H9 (cell line): ENCODE measurements around the gene AP3S1. TPM values are rescaled to one million over a fixed set of nuclear protein-coding genes. Genes with fewer than 3 reads are reported as not detected.
"Not testable (repeated sequence)": the region's sequence is repeated elsewhere in the genome, so short reads cannot be mapped to it uniquely, and the experiment has no call there.

Experiments
- DNase-seq: peaks from one replicate; pipeline ENCODE4 v3.0.0-alpha.2; 2017
- H2AFZ ChIP-seq: one replicate; pipeline ENCODE4 v1.6.1; 2013; ENCODE audit warnings: mild to moderate bottlenecking, low read length, control low read depth, moderate library complexity
- H2AK5ac ChIP-seq: 2 replicates; pipeline ENCODE4 v1.6.1; 2013; ENCODE audit warnings: low read length, control low read depth, mixed read lengths; ENCODE audit not compliant: insufficient read length
- H2BK120ac ChIP-seq: one replicate; pipeline ENCODE4 v1.6.1; 2013; ENCODE audit warnings: low read depth, mild to moderate bottlenecking, low read length, control low read depth, inconsistent platforms; ENCODE audit not compliant: poor library complexity, severe bottlenecking
- H2BK12ac ChIP-seq: 2 replicates; pipeline ENCODE4 v1.6.1; 2013; ENCODE audit warnings: low read length, control low read depth, mixed read lengths, low read depth; ENCODE audit not compliant: insufficient read length
- H2BK15ac ChIP-seq: 2 replicates; pipeline ENCODE4 v1.6.1; 2013; ENCODE audit warnings: low read depth, low read length, control low read depth
- H2BK20ac ChIP-seq: one replicate; pipeline ENCODE4 v1.6.1; 2013; ENCODE audit warnings: low read depth, mild to moderate bottlenecking, low read length, control low read depth, inconsistent platforms; ENCODE audit not compliant: poor library complexity, severe bottlenecking
- H2BK5ac ChIP-seq: 2 replicates; pipeline ENCODE4 v1.6.1; 2013; ENCODE audit warnings: low read length, control low read depth, mixed read lengths; ENCODE audit not compliant: insufficient read length
- H3K14ac ChIP-seq: 2 replicates; pipeline ENCODE4 v1.6.1; 2013; ENCODE audit warnings: low read length, control low read depth; ENCODE audit not compliant: insufficient read depth
- H3K18ac ChIP-seq: 2 replicates; pipeline ENCODE4 v1.6.1; 2013; ENCODE audit warnings: low read depth, mild to moderate bottlenecking, mixed read lengths, low read length, control low read depth; ENCODE audit not compliant: insufficient read length
- H3K23ac ChIP-seq: 2 replicates; pipeline ENCODE4 v1.6.1; 2013; ENCODE audit warnings: low read length, control low read depth, mixed read lengths, low read depth; ENCODE audit not compliant: insufficient read length
- H3K23me2 ChIP-seq: 2 replicates; pipeline ENCODE4 v1.6.1; 2013; ENCODE audit warnings: low read depth, mild to moderate bottlenecking, mixed read lengths, low read length, control low read depth; ENCODE audit not compliant: insufficient read length, poor library complexity, severe bottlenecking
- H3K27ac ChIP-seq: 2 replicates; pipeline ENCODE4 v1.5.1; 2013; ENCODE audit warnings: low read length, control low read depth, mixed read lengths, low read depth; ENCODE audit not compliant: insufficient read length
- H3K27me3 ChIP-seq: 2 replicates; pipeline ENCODE4 v1.6.1; 2013; ENCODE audit warnings: low read length, control low read depth, inconsistent platforms; ENCODE audit not compliant: insufficient read depth
- H3K4ac ChIP-seq: 2 replicates; pipeline ENCODE4 v1.6.1; 2013; ENCODE audit warnings: low read depth, mild to moderate bottlenecking, control low read depth, inconsistent platforms, low read length, moderate library complexity
- H3K4me1 ChIP-seq: 2 replicates; pipeline ENCODE4 v1.6.1; 2013; ENCODE audit warnings: low read length, control low read depth, inconsistent platforms; ENCODE audit not compliant: insufficient read depth
- H3K4me2 ChIP-seq: 2 replicates; pipeline ENCODE4 v1.6.1; 2013; ENCODE audit warnings: low read length, control low read depth, mixed read lengths; ENCODE audit not compliant: insufficient read length, insufficient read depth
- H3K56ac ChIP-seq: 2 replicates; pipeline ENCODE4 v1.6.1; 2013; ENCODE audit warnings: low read depth, mild to moderate bottlenecking, mixed read lengths, low read length, control low read depth; ENCODE audit not compliant: insufficient read length
- H3K79me1 ChIP-seq: 2 replicates; pipeline ENCODE4 v1.6.1; 2013; ENCODE audit warnings: low read depth, mild to moderate bottlenecking, moderate library complexity, low read length, control low read depth, inconsistent platforms; ENCODE audit not compliant: insufficient read depth, poor library complexity, severe bottlenecking
- H3K79me2 ChIP-seq: 2 replicates; pipeline ENCODE4 v1.6.1; 2013; ENCODE audit warnings: low read length, control low read depth, inconsistent platforms; ENCODE audit not compliant: insufficient read depth
- H3K9ac ChIP-seq: 2 replicates; pipeline ENCODE4 v1.6.1; 2013; ENCODE audit warnings: low read length, control low read depth, mixed read lengths; ENCODE audit not compliant: insufficient read length; ENCODE audit errors: extremely low read depth
- H3K9me3 ChIP-seq: one replicate; pipeline ENCODE4 v1.6.1; 2013; ENCODE audit warnings: low read depth, low read length, inconsistent platforms; ENCODE audit not compliant: control insufficient read depth
- H3T11ph ChIP-seq: one replicate; pipeline ENCODE4 v1.6.1; 2013; ENCODE audit warnings: mild to moderate bottlenecking, low read length, control low read depth, inconsistent platforms
- H4K20me1 ChIP-seq: one replicate; pipeline ENCODE4 v1.6.1; 2013; ENCODE audit not compliant: control insufficient read depth, insufficient read length, insufficient read depth
- H4K5ac ChIP-seq: 2 replicates; pipeline ENCODE4 v1.6.1; 2013; ENCODE audit warnings: low read depth, mild to moderate bottlenecking, mixed read lengths, low read length, control low read depth; ENCODE audit not compliant: insufficient read length
- H4K8ac ChIP-seq: replicated peaks from 2 replicates; pipeline ENCODE4 v1.6.1; 2013; ENCODE audit warnings: low read length, control low read depth, mixed read lengths, low read depth; ENCODE audit not compliant: insufficient read length
- H4K91ac ChIP-seq: 2 replicates; pipeline ENCODE4 v1.6.1; 2013; ENCODE audit warnings: low read depth, mild to moderate bottlenecking, moderate library complexity, mixed read lengths, low read length, control low read depth; ENCODE audit not compliant: insufficient read length
- H3K27ac Mint-ChIP-seq, 3 experiments: 2 replicates in 2 of 3; 3 replicates in 1 of 3; pipeline ENCODE4 v1.8.0; 2020 to 2021; ENCODE audit warnings: mixed read lengths in 3 of 3, mild to moderate bottlenecking in 1 of 3, moderate library complexity in 1 of 3
- H3K27me3 Mint-ChIP-seq: 2 replicates; pipeline ENCODE4 v1.8.0; 2021; ENCODE audit warnings: low read depth, mild to moderate bottlenecking, moderate library complexity, mixed read lengths
- H3K36me3 Mint-ChIP-seq, 3 experiments: 2 replicates in 2 of 3; 3 replicates in 1 of 3; pipeline ENCODE4 v1.8.0; 2020 to 2021; ENCODE audit warnings: low read depth in 3 of 3, mixed read lengths in 3 of 3; ENCODE audit not compliant: insufficient read depth in 1 of 3
- H3K4me1 Mint-ChIP-seq, 2 experiments: 2 replicates each; pipeline ENCODE4 v1.8.0; 2020; ENCODE audit warnings: mixed read lengths in 2 of 2
- H3K4me3 Mint-ChIP-seq, 2 experiments: 2 replicates in 1 of 2; 3 replicates in 1 of 2; pipeline ENCODE4 v1.8.0; 2020 to 2021; ENCODE audit warnings: mild to moderate bottlenecking in 2 of 2, mixed read lengths in 2 of 2, moderate library complexity in 1 of 2
- H3K9me3 Mint-ChIP-seq, 2 experiments: 2 replicates in 1 of 2; 3 replicates in 1 of 2; pipeline ENCODE4 v1.8.0; 2020; ENCODE audit warnings: mild to moderate bottlenecking in 2 of 2, mixed read lengths in 2 of 2, moderate library complexity in 1 of 2
- WGBS: extraction: QIAGEN DNeasy Blood & Tissue Kit; methylation state at CpG from one replicate; pipeline ENCODE4 v1.1.7; 2013; ENCODE audit warnings: missing lambda C conversion rate, low lambda C conversion rate, mixed read lengths; ENCODE audit not compliant: insufficient read length; ENCODE audit errors: extremely low coverage; 5-methylcytosine and 5-hydroxymethylcytosine counted together
- total RNA-seq: library from RNA; stranded (reverse); gene quantifications from 2 replicates; pipeline ENCODE4 v1.2.1, GENCODE V29; 2021
- TF ChIP-seq, protein P1 (sequence below): fragments of 200-600 bp; sonication (generic); conservative IDR thresholded peaks from 3 replicates; pipeline ENCODE4 v1.8.0; 2021; ENCODE audit warnings: antibody characterized with exemption, mild to moderate bottlenecking

The AP3S1 gene
- total RNA-seq, 1 experiment from 2014 or later: 78.4 TPM

DNA sequence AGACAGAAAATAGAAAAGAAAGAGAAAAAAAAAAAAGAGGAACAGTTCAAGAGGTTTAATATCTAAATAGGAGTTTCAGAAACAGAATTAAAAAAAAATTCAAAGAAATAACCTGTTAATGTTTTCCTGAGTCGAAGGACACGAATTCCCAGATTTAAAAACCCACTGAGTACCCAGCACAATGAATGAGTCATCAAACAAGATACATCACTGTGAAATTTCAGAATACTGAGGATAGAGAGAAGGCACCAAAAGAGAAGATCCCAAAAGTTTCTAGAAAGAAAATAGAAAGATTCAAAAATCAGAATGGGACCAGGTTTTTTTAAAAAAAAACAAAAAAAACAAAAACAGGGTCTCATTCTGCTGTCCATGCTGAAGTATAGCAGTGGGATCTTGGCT, 34.1 kb upstream of the AP3S1 start:
- H3K27ac Mint-ChIP-seq: peak overlapping the region in 2 of 3 experiments; percentile 34 to 90; a peak in 5 of 7 replicates
- no CpG with 5 or more reads among the region's 2 CpGs for WGBS
- H3K18ac ChIP-seq: no peak overlapping the region

DNA sequence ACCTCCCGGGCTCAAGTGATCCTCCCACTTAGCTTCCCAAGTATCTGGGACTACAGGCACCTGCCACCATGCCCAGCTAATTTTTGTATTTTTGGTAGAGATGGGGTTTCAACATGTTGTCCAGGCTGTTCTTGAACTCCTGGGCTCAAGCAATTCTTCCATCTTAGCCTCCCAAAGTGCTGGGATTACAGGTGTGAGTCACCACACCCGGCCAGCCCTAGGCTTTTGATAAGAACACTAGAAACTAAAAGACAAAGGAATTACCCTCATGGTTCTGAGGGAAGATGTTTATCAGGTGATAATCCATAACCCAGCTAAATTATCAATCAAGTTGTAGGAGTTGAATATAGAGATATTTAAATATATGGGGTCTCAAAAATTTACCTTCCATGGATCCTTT, 33.7 kb upstream of the AP3S1 start:
- not testable (repeated sequence) for H3K79me1 ChIP-seq, H3K79me2 ChIP-seq, H3K27me3 Mint-ChIP-seq, H3K27ac ChIP-seq, H3K23me2 ChIP-seq, H2BK5ac ChIP-seq, H3K14ac ChIP-seq, DNase-seq, H3K27me3 ChIP-seq, H3K9me3 Mint-ChIP-seq, H2AK5ac ChIP-seq, H3K4ac ChIP-seq, H2BK12ac ChIP-seq, H4K20me1 ChIP-seq, H3K4me3 Mint-ChIP-seq, H3K18ac ChIP-seq, H2BK15ac ChIP-seq, H3K4me1 ChIP-seq, H2AFZ ChIP-seq, H3K27ac Mint-ChIP-seq, H3K56ac ChIP-seq, H4K5ac ChIP-seq, H2BK120ac ChIP-seq, H4K91ac ChIP-seq, H3K9me3 ChIP-seq, H2BK20ac ChIP-seq, H3K23ac ChIP-seq, H4K8ac ChIP-seq, H3K9ac ChIP-seq, H3K4me2 ChIP-seq, H3T11ph ChIP-seq
- no CpG with 5 or more reads among the region's 2 CpGs for WGBS
- peaks cover 8 to 36% (median 17%) of the 10 kb centered on the region in 3 experiments; a peak in 6 of 7 replicates for H3K36me3 Mint-ChIP-seq
- peaks cover 16% of the 10 kb centered on the region in 2 experiments for H3K4me1 Mint-ChIP-seq

More for the DNA sequence above, 34.1 kb upstream of the AP3S1 start:
- peaks cover 16% of the 10 kb centered on the region in 2 experiments for H3K4me1 Mint-ChIP-seq
- H4K8ac ChIP-seq: no peak overlapping the region
- no peak overlapping the region for H2BK12ac ChIP-seq
- no peaks in the 10 kb centered on the region for H3K27me3 Mint-ChIP-seq
- no peaks in the 10 kb centered on the region for H3K79me2 ChIP-seq
- H3K27ac ChIP-seq: no peak overlapping the region
- H3K9ac ChIP-seq: no peak overlapping the region
- no peaks in the 10 kb centered on the region for H3K79me1 ChIP-seq
- H2BK5ac ChIP-seq: no peak overlapping the region
- no peak overlapping the region for H2BK20ac ChIP-seq
- H2BK15ac ChIP-seq: no peak overlapping the region
- no peaks in the 10 kb centered on the region for H3K4me1 ChIP-seq
- H3K23ac ChIP-seq: no peak overlapping the region
- H3K4ac ChIP-seq: no peak overlapping the region
- no peak overlapping the region for H3T11ph ChIP-seq
- no peaks in the 10 kb centered on the region for H3K9me3 Mint-ChIP-seq
- no peaks in the 10 kb centered on the region for H3K9me3 ChIP-seq
- no peak overlapping the region for H4K91ac ChIP-seq
- no peaks in the 10 kb centered on the region for H3K27me3 ChIP-seq
- no peak overlapping the region for H3K4me3 Mint-ChIP-seq
- no peak overlapping the region for H3K56ac ChIP-seq
- no peaks in the 10 kb centered on the region for H4K20me1 ChIP-seq
- H3K36me3 Mint-ChIP-seq: peaks cover 8 to 36% (median 17%) of the 10 kb centered on the region in 3 experiments; a peak in 6 of 7 replicates
- no peak overlapping the region for H2AK5ac ChIP-seq
- no peak for DNase-seq
- no peaks in the 10 kb centered on the region for H3K23me2 ChIP-seq
- H2AFZ ChIP-seq: no peak overlapping the region
- H3K4me2 ChIP-seq: no peak overlapping the region
- no peak overlapping the region for H4K5ac ChIP-seq
- H3K14ac ChIP-seq: no peak overlapping the region
- TF ChIP-seq, protein P1, sequence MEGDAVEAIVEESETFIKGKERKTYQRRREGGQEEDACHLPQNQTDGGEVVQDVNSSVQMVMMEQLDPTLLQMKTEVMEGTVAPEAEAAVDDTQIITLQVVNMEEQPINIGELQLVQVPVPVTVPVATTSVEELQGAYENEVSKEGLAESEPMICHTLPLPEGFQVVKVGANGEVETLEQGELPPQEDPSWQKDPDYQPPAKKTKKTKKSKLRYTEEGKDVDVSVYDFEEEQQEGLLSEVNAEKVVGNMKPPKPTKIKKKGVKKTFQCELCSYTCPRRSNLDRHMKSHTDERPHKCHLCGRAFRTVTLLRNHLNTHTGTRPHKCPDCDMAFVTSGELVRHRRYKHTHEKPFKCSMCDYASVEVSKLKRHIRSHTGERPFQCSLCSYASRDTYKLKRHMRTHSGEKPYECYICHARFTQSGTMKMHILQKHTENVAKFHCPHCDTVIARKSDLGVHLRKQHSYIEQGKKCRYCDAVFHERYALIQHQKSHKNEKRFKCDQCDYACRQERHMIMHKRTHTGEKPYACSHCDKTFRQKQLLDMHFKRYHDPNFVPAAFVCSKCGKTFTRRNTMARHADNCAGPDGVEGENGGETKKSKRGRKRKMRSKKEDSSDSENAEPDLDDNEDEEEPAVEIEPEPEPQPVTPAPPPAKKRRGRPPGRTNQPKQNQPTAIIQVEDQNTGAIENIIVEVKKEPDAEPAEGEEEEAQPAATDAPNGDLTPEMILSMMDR: no peak
- no peak overlapping the region for H2BK120ac ChIP-seq
